Aortic smooth muscle cell (primary cell): ENCODE measurements around the gene DEGS2. TPM values are rescaled to one million over a fixed set of nuclear protein-coding genes. Genes with fewer than 3 reads are reported as not detected.

ENCODE experiments used
- total RNA-seq: library from RNA; depleted of rRNA; stranded (reverse); fragments of >200 nt; gene quantifications from 2 replicates; pipeline ENCODE4 v1.2.3, GENCODE V29; 2014

DEGS2 gene
- total RNA-seq: under 0.01 TPM in 1 of 2 replicates, not detected in the other

DNA sequence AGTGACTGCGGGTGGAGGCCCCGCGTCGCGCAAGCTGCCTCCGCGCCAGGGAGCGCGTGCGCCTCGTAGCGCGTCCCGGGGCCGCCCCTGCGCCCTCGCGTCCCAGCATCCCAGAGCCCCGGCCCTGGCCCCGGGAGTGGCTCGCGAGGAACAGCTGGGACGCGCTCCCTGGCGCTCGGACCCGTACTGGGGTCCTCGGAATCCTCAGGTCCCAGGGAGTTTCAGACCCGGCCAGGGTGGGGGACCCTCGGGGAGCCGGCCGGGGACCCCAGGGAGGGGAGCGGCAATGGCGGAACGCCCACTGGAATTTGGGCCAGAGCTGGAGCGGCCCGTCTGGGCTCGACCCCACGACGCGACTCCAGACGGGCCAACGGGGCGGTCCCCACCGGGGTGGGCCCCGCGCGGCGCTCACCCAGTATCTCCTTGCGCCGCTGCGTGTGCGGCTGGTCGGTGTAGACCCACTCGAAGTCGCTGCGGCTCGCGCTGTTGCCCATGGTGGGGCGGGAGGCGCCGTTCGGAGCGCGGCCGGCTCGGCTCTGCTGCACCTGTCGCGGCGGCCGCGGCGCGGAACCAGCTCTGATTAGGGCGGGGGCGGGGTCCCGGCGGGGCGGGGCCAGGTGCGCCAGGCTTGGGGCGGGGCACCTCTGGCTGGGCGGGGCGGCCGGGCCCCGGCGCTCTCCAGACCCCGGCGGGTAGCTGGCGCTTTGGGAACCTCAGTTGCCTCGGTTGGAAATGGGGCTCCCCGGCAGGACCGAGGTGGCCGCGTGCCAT is at the start of gene DEGS2:
DEGS2 (minus strand) TSS at position 552 of the 771 bp plus-strand sequence; CDS start at position 494, 58 bp downstream.

Other genes starting within 250 kb of the DEGS2 start
- 11.6 and 12.9 TPM in 2 replicates for gene EVL, start 94.2 kb downstream of the DEGS2 start, total RNA-seq
- 32.5 and 35.1 TPM in 2 replicates for gene YY1, start 79.5 kb upstream of the DEGS2 start, total RNA-seq
- gene SLC25A29, start 146.8 kb upstream of the DEGS2 start, total RNA-seq: 18.0 and 25.1 TPM in 2 replicates
- gene SLC25A47, start 163.7 kb upstream of the DEGS2 start, total RNA-seq: not detected in 2 replicates
- gene WDR25, start 216.8 kb upstream of the DEGS2 start, total RNA-seq: 19.0 and 25.0 TPM in 2 replicates